Measurements from ENCODE around the gene KANSL1L.

KANSL1L gene

GRCh38 chr2:210072493-210072892 is 98.7 kb downstream of the KANSL1L start:
- no peak for DNase-seq

GRCh38 chr2:210063306-210063705 is 107.9 kb downstream of the KANSL1L start:
- no peak for DNase-seq

- no peak for DNase-seq
These were observed 115.4 kb downstream of the KANSL1L start for GRCh38 chr2:210055825-210056224.

- no peak for DNase-seq
These were observed 116.5 kb downstream of the KANSL1L start for GRCh38 chr2:210054696-210055095.

- no peak for DNase-seq
These were observed 120.3 kb downstream of the KANSL1L start for GRCh38 chr2:210050885-210051284.

- no peak for DNase-seq
These were observed 121.4 kb downstream of the KANSL1L start for GRCh38 chr2:210049831-210050230.

DNA sequence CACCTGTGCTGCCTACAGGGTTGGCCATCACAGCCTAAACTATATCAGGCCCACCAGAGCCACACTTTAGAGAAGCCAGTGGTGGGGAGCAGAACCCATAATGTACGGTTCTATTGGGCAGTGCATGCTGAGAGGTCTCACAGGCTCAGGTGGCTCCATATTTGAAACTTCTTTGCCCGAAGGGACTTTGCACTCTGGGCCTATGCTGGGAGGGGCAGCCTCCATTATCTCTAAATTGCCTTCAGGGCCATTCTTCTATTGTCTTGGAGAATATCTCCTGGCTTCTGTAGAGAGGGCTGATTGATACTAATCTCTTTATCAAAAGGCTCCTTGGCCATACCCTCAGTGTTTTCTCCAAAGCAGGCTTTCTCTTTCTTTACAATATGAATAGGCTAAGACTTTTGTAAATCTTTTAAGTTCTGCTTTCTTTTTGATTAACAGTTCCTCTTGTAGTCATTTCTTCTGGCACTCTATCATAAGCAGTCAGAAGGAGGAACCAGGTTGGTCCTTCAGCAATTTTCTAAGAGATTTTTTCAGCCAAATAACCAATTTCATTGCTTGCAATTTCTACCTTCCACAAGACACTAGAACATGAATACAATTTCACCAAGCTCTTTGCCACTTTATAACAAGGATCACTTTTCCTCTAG is 124.2 kb downstream of the KANSL1L start:
- DNase-seq: peak in 1 of 2 experiments; percentile 25

DNA sequence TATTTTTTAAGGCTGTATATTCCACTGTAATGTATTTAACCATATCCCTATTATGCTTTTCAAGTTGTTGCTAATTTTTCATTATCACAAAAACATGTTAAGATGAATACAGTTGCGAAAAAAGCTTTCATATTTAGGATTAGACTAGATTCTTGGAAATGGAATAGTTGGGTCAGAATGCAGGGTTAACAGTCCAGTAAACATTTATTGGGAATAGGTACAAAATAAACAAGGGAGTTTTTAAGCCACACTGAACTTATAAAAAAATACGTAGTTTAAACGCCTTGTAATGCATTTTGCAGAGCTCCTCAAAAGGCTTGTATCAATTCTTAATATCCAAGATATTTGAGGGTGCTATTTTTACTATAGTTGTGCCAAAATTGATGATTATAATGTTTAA is 133.1 kb downstream of the KANSL1L start:
- no peak for DNase-seq

GRCh38 chr2:210035679-210036078 is 135.5 kb downstream of the KANSL1L start:
- no peak for DNase-seq

- no peak for DNase-seq
These were observed 137.0 kb downstream of the KANSL1L start for GRCh38 chr2:210034087-210034683.

DNA sequence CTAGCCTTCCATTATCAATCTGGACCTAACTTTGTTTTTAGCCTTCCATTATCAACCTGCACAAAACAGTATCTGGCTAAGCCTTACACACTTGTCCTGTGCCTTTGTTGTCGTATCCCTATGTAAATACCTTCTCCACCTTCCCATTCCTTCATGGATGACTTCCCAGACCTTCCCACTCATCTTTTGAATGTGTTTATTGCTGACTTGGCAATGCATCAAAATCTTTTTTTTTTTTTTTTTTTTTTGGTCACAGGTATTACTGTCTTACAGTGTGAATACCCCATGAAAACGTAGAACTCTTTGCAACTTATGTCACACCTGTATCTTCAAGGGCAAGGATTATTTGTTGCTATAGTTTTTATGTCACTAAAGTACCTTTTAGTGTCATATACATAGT is 143.0 kb downstream of the KANSL1L start:
- DNase-seq: no peak

DNA sequence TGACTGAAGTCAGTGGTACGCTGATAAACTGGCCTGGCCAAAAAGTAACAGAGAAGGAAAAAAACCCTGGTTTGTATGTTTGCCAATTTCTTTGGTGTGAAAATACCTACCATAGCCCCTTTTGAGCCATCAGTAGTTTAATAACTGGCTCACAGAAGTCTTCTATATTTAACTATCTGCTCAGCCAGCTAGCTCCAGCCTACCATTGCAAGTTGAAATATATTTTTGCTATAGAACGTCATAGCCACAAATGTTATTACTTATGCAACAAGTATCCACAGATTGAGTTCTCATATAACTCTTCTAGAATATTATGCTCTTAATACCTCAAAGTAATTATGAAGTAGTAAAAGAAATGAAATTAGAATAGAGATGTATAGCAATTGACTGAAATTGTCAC is 143.6 kb downstream of the KANSL1L start:
- DNase-seq: no peak

- no peak for DNase-seq
These were observed 148.4 kb downstream of the KANSL1L start for GRCh38 chr2:210022824-210023223.

- no peak for DNase-seq
These were observed 151.1 kb downstream of the KANSL1L start for GRCh38 chr2:210020138-210020537.

DNA sequence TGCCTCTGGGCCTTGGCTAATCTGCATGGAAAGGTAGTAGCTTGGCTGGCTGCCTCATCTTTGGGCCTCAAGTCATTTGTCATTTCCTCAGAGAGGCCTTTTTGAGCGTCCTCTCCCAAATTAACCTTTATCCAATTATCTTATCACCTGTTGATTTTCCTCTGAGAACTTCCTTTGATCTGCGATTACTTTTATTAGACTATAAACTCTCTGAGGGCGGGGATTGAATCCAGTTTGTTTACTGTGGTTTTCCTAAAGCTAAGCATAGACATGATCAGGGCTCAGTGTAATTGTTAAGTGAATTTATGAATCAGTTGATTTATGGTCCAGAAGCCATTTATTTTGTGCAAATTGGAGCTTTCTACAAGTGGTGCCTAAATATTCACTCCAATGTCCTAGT is 161.3 kb downstream of the KANSL1L start:
- DNase-seq: no peak

DNA sequence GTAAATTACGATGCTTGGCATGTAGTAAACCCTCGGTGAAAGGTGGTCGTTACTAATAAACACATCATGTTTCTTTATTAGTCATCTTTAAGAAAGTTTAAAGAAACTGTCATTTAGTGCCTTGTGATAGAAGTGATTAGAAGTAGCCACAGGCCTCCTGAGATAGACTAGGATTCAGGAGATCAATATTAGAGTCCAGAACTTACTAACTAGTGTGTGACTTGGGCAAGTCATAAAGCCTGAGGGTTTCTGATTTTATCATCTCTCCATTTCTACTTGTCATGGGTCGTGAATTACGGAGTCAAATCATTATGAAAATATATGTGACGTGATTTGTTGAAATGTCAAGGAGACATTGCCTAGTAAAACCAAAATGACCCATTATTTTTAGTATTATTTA is 162.1 kb downstream of the KANSL1L start:
- no peak for DNase-seq

DNA sequence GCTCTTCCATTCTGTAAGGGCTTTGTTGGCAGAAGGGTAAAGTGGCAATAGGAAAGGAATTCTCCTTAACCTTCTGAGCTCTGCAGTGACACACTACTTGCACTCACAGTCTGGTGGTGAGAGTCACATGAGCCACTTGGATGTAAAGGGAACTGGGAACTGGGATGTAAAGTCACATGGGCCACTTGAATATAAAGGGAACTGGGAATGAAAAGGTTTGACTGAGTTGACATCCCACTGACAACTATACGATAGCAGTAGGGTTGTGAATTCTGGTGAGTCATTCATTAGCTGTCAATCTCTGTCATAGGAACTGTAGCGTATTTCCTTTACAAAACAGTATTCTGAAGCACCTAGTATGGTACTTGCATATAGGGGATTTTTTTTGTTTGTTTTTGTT is 163.3 kb downstream of the KANSL1L start:
- DNase-seq: no peak

DNA sequence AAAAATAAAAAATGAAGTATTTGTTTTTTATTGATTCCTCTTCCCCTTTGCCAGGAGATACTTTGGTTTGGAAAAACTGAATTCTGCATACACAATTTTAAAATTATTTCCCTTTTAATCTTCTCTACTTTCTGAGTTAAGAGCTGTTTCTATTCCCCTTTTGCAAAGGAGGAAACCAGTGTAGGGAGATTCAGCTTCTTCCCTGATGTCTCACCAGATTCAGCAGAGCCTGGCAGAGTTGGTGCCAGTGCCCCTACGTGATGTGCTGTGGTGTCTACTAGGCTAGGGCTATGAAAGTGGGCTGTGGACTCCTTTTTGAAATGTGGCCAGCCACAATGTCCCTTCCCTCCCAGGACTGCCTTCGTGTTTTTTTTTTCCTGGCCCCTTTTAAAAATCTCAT is 166.3 kb downstream of the KANSL1L start:
- peak in 1 of 2 experiments; percentile 7 for DNase-seq

DNA sequence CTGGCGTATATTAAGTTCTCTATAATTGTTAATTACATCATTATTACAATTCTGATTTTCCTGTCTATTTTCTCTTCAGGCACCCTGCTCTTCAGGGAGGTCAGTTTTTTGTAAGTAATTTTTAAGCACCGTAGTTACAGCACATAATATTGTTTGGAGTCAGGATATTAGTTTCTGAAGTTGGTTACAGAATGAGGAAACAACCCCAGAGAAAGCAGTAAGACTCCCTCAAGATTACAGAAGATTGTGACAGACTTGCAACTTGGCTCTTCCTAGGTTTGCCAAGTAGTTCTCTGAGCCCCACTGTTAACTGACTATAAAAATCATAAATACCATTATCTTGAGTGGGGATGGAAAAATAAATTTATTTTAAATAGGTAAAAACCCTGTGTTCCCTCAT is 167.8 kb downstream of the KANSL1L start:
- peak; percentile 85 to 86 for DNase-seq

GRCh38 chr2:210002158-210003157 is 168.8 kb downstream of the KANSL1L start, which contains the start of gene RPE:
TSS of gene RPE (plus strand) at chr2:210002638. CDS start at chr2:210002662, 24 bp downstream.
- peak; percentile 88 to 89 for DNase-seq

DNA sequence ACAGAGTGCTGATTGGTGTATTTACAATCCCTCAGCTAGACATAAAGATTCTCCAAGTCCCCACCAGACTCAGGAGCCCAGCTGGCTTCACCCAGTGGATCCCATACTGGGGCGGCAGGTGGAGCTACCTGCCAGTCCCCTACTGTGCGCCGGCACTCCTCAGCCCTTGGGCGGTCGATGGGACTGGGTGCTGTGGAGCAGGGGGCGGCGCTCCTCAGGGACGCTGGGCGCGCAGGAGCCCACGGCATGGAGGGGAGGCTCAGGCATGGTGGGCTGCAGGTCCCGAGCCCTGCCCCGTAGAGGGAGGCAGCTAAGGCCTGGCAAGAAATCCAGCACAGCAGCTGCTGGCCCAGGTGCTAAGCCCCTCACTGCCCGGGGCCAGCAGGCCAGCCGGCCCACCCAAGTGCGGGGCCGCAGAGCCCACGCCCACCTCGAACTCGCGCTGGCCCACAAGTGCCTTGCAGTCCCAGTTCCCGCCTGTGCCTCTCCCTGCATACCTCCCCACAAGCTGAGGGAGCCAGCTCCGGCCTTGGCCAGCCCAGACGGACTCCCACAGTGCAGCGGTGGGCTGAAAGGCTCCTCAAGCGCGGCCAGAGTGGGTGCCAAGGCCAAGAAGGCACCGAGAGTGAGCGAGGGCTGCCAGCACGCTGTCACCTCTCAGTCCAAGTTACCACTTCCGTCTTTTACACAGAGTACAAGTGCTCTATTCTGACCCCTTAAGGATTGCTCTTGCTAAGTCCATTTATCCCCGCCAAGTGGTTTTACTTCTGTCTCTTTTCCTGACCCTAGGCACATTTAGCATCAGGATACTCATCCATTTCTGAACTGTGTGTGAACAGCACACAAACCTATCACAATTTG is 170.5 kb downstream of the KANSL1L start:
- no peak for DNase-seq

DNA sequence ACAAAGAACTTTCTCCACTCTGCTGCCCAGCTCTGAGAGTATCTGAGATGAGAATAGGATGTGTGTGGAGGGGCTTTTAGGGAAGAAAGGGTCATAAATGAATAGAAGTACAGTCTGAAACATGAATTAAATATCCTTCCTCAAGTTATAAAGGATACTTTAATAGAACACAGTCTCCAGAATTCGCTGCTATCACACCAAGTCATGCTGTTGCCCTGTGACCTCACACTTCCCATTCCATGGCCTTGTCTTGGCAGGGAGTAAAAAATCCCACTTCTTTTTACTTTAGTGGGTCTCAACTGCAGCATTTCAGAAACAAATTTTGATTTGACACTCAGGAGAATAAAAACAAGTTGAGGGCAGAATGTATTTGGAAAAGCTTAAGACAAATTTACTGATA is 172.6 kb downstream of the KANSL1L start:
- DNase-seq: no peak

GRCh38 chr2:209993968-209994367 is 177.2 kb downstream of the KANSL1L start:
- no peak for DNase-seq
